Measurements from ENCODE around the gene MED12L.

MED12L gene

GRCh38 chr3:151112731-151113130 lies 27.3 kb downstream of the MED12L start:
- no peaks in the 10 kb centered on the region for H3K9me3 ChIP-seq
- no peaks in the 10 kb centered on the region for H3K27me3 ChIP-seq
- H3K4me1 ChIP-seq = no peaks in the 10 kb centered on the region
- H3K4me3 ChIP-seq (ENCODE audit: low read depth, low read length) = no peak overlapping the region
- DNase-seq = no peak
- H3K36me3 ChIP-seq = no peaks in the 10 kb centered on the region
- no peak for TF ChIP-seq CTCF (IDR thresholded peaks at IDR 0.05; ENCODE audit: low read depth, low read length)

GRCh38 chr3:151113343-151113742 lies 27.9 kb downstream of the MED12L start:
- Histone ChIP-seq H3K36me3 (no peaks in the 10 kb centered on the region), H3K4me3 (ENCODE audit: low read depth, low read length) (no peak overlapping the region), H3K4me1 (no peaks in the 10 kb centered on the region), H3K27me3 (no peaks in the 10 kb centered on the region), H3K9me3 (no peaks in the 10 kb centered on the region)
- no peak for DNase-seq
- TF ChIP-seq CTCF (IDR thresholded peaks at IDR 0.05; ENCODE audit: low read depth, low read length) = no peak; the same call in 1 of the 2 replicates

GRCh38 chr3:151117047-151117446 lies 31.6 kb downstream of the MED12L start:
- DNase-seq = no peak
- Histone ChIP-seq H3K4me3 (ENCODE audit: low read depth, low read length) (no peak overlapping the region), H3K4me1 (no peaks in the 10 kb centered on the region), H3K36me3 (no peaks in the 10 kb centered on the region), H3K9me3 (no peaks in the 10 kb centered on the region), H3K27me3 (no peaks in the 10 kb centered on the region)
- peak; percentile 32 for TF ChIP-seq CTCF (IDR thresholded peaks at IDR 0.05; ENCODE audit: low read depth, low read length)

GRCh38 chr3:151119188-151119587 lies 33.7 kb downstream of the MED12L start:
- no peaks in the 10 kb centered on the region for H3K27me3 ChIP-seq
- no peak overlapping the region for H3K4me3 ChIP-seq (ENCODE audit: low read depth, low read length)
- no peak for TF ChIP-seq CTCF (IDR thresholded peaks at IDR 0.05; ENCODE audit: low read depth, low read length)
- H3K36me3 ChIP-seq = peaks cover 5% of the 10 kb centered on the region
- no peaks in the 10 kb centered on the region for H3K4me1 ChIP-seq
- no peaks in the 10 kb centered on the region for H3K9me3 ChIP-seq
- DNase-seq = no peak

GRCh38 chr3:151120409-151120808 lies 34.9 kb downstream of the MED12L start:
- no peaks in the 10 kb centered on the region for H3K9me3 ChIP-seq
- H3K27me3 ChIP-seq = no peaks in the 10 kb centered on the region
- H3K4me3 ChIP-seq (ENCODE audit: low read depth, low read length) = no peak overlapping the region
- TF ChIP-seq CTCF (IDR thresholded peaks at IDR 0.05; ENCODE audit: low read depth, low read length) = no peak
- H3K36me3 ChIP-seq = peaks cover 5% of the 10 kb centered on the region
- DNase-seq = no peak
- H3K4me1 ChIP-seq = no peaks in the 10 kb centered on the region

GRCh38 chr3:151121016-151121415 lies 35.6 kb downstream of the MED12L start:
- Histone ChIP-seq H3K4me1 (no peaks in the 10 kb centered on the region), H3K27me3 (no peaks in the 10 kb centered on the region), H3K9me3 (no peaks in the 10 kb centered on the region), H3K36me3 (peaks cover 5% of the 10 kb centered on the region), H3K4me3 (ENCODE audit: low read depth, low read length) (no peak overlapping the region)
- no peak for DNase-seq
- TF ChIP-seq CTCF (IDR thresholded peaks at IDR 0.05; ENCODE audit: low read depth, low read length) = no peak
